Measurements from ENCODE around the gene SLC7A5. TPM values are rescaled to one million over a fixed set of nuclear protein-coding genes. Genes with fewer than 3 reads are reported as not detected.
A peak's percentile ranks its signal among the peaks of the same experiment; 100 is the strongest.

The SLC7A5 gene
- total and polyA plus RNA-seq, 2 of the 13 experiments (the other 11 are each of a cell fraction or from before 2014, with no cell fraction given) = 79.6 to 155 TPM

GRCh38 chr16:87853411-87854052 lies 15.8 kb downstream of the SLC7A5 start (continued):
- TF ChIP-seq ZNF710 (CRISPR knock-in tag; IDR thresholded peaks at IDR 0.05; ENCODE audit: borderline replicate concordance) (peak; percentile 79), SCMH1 (CRISPR knock-in tag; IDR thresholded peaks at IDR 0.05; ENCODE audit: borderline replicate concordance) (no peak), RBM22 (optimal IDR thresholded peaks at IDR 0.05; ENCODE audit: low read length) (peak; percentile 94), RARG (CRISPR knock-in tag; IDR thresholded peaks at IDR 0.05; ENCODE audit: low read depth) (0 out of 2 replicates have a peak, but pooled peaks have one; percentile 44), MYPOP (CRISPR knock-in tag; IDR thresholded peaks at IDR 0.05) (no peak), ETS1 (CRISPR knock-in tag; IDR thresholded peaks at IDR 0.05) (no peak), TSC22D2 (CRISPR knock-in tag; IDR thresholded peaks at IDR 0.05; ENCODE audit: borderline replicate concordance) (peak; percentile 70; the same call in 1 of the 2 replicates), SNRNP70 (IDR thresholded peaks at IDR 0.05; ENCODE audit: low read depth, low read length) (no peak), NR2C2 (CRISPR knock-in tag; IDR thresholded peaks at IDR 0.05; ENCODE audit: borderline replicate concordance) (peak; percentile 45; the same call in 1 of the 2 replicates), IKZF5 (CRISPR knock-in tag; IDR thresholded peaks at IDR 0.05) (peak; percentile 74), PATZ1 (CRISPR knock-in tag; IDR thresholded peaks at IDR 0.05) (peak; percentile 98), BCLAF1 (IDR thresholded peaks at IDR 0.05) (no peak), ZNF430 (CRISPR knock-in tag; IDR thresholded peaks at IDR 0.05) (peak; percentile 95), ZBTB34 (CRISPR knock-in tag; IDR thresholded peaks at IDR 0.05) (peak; percentile 74; the same call in 1 of the 2 replicates), YY1 (IDR thresholded peaks at IDR 0.05; ENCODE audit: insufficient read depth, insufficient replicate concordance, low read depth, low read length) (peak; percentile 37)
